GM18951 (cell line): ENCODE measurements around the gene TMEM121.
"Not testable (repeated sequence)": the region's sequence is repeated elsewhere in the genome, so short reads cannot be mapped to it uniquely, and the experiment has no call there.

Experiments
- POLR2A ChIP-seq: IDR thresholded peaks from 4 replicates; pipeline ENCODE4 v1.6.1; 2011; ENCODE audit warnings: mild to moderate bottlenecking; ENCODE audit not compliant: insufficient read length, insufficient read depth; ENCODE audit errors: extremely low read depth
- in situ Hi-C: fragments of 300-500 bp; cut with MboI; formaldehyde crosslinking; loops from one replicate; pipeline ENCODE4 v1.12.0; 2022; ENCODE audit warnings: low sequenced_read_pairs, mixed read lengths, inconsistent platforms; ENCODE audit not compliant: unreplicated experiment

TMEM121 gene

GRCh38 chr14:105567164-105568103, 41.1 kb downstream of the TMEM121 start:
- in situ Hi-C loops = not testable (repeated sequence)

GRCh38 chr14:105568140-105568843, 41.9 kb downstream of the TMEM121 start:
- in situ Hi-C loops = not testable (repeated sequence)

More at GRCh38 chr14:105567164-105568103, 41.1 kb downstream of the TMEM121 start:
- peak; percentile 16 for TF ChIP-seq POLR2A

- no peak for TF ChIP-seq POLR2A
- in situ Hi-C loops = no loop called here
Observed at GRCh38 chr14:105568859-105569766, 42.7 kb downstream of the TMEM121 start.

GRCh38 chr14:105570482-105570881, 44.1 kb downstream of the TMEM121 start:
- TF ChIP-seq POLR2A = no peak

GRCh38 chr14:105571181-105571951, 45.0 kb downstream of the TMEM121 start:
- in situ Hi-C loops = not testable (repeated sequence)

More at GRCh38 chr14:105570482-105570881, 44.1 kb downstream of the TMEM121 start:
- in situ Hi-C loops = no loop called here

- in situ Hi-C loops = not testable (repeated sequence)
Observed at GRCh38 chr14:105572063-105572462, 45.7 kb downstream of the TMEM121 start.

GRCh38 chr14:105573841-105574240, 47.5 kb downstream of the TMEM121 start:
- in situ Hi-C loops = not testable (repeated sequence)

- in situ Hi-C loops = not testable (repeated sequence)
Observed at GRCh38 chr14:105574411-105574810, 48.0 kb downstream of the TMEM121 start.

GRCh38 chr14:105575016-105575700, 48.8 kb downstream of the TMEM121 start:
- in situ Hi-C loops = not testable (repeated sequence)

- in situ Hi-C loops = no loop called here
- no peak for TF ChIP-seq POLR2A
Observed at GRCh38 chr14:105576525-105577088, 50.2 kb downstream of the TMEM121 start.

GRCh38 chr14:105577314-105577861, 51.0 kb downstream of the TMEM121 start:
- in situ Hi-C loops = no loop called here
- TF ChIP-seq POLR2A = no peak

GRCh38 chr14:105578070-105578469, 51.7 kb downstream of the TMEM121 start:
- TF ChIP-seq POLR2A = no peak
- in situ Hi-C loops = no loop called here

GRCh38 chr14:105579221-105579620, 52.8 kb downstream of the TMEM121 start:
- in situ Hi-C loops = not testable (repeated sequence)
